ENCODE results near the gene DAAM2.

The DAAM2 gene

GRCh38 chr6:39904946-39905639, 112.9 kb downstream of the DAAM2 start:
- intact Hi-C loops (cut with DNase I; ENCODE audit: low total_unique reads) = loop anchor here (10.0 kb wide), 1 partner anchor 400 kb away; no protein-coding TSS in a partner anchor
- TF ChIP-seq CTCF (IDR thresholded peaks at IDR 0.05) = no peak
- Histone ChIP-seq H3K4me1 (peaks cover 0 to 11% (median 5%) of the 10 kb centered on the region in 4 donors), H3K4me3 (no peak overlapping the region), H3K9me3 (no peaks in the 10 kb centered on the region), H3K27ac (peak overlapping the region in 1 of 2 donors; percentile 33), H3K36me3 (peaks cover 42 to 81% (median 56%) of the 10 kb centered on the region in 3 donors), H3K27me3 (no peaks in the 10 kb centered on the region)
- DNase-seq = peak in 1 of 2 donors; percentile 42

GRCh38 chr6:39905640-39905975, 113.4 kb downstream of the DAAM2 start:
- intact Hi-C loops (cut with DNase I; ENCODE audit: low total_unique reads) = loop anchor here (10.0 kb wide), 1 partner anchor 399 kb away; no protein-coding TSS in a partner anchor
- Histone ChIP-seq H3K27me3 (no peaks in the 10 kb centered on the region), H3K36me3 (peaks cover 38 to 81% (median 51%) of the 10 kb centered on the region in 3 donors), H3K9me3 (no peaks in the 10 kb centered on the region), H3K4me1 (peaks cover 0 to 11% (median 5%) of the 10 kb centered on the region in 4 donors), H3K4me3 (no peak overlapping the region), H3K27ac (peak overlapping the region; percentile 31 to 33)
- TF ChIP-seq CTCF (IDR thresholded peaks at IDR 0.05) = no peak
- DNase-seq = peak in 1 of 2 donors; percentile 48

- peaks cover 0 to 11% (median 5%) of the 10 kb centered on the region in 4 donors for H3K4me1 ChIP-seq
- peaks cover 33 to 81% (median 47%) of the 10 kb centered on the region in 3 donors for H3K36me3 ChIP-seq
- TF ChIP-seq CTCF (IDR thresholded peaks at IDR 0.05) = no peak
- H3K27me3 ChIP-seq = no peaks in the 10 kb centered on the region
- peak overlapping the region; percentile 33 for H3K27ac ChIP-seq
- no peak overlapping the region for H3K4me3 ChIP-seq
- no peaks in the 10 kb centered on the region for H3K9me3 ChIP-seq
- peak in 1 of 2 donors; percentile 64 for DNase-seq
- intact Hi-C loops (cut with DNase I; ENCODE audit: low total_unique reads) = loop anchor here (10.0 kb wide), 1 partner anchor 398 kb away; no protein-coding TSS in a partner anchor
Measured at GRCh38 chr6:39906318-39906761, 114.2 kb downstream of the DAAM2 start.

GRCh38 chr6:39907871-39908575, 115.8 kb downstream of the DAAM2 start:
- intact Hi-C loops (cut with DNase I; ENCODE audit: low total_unique reads) = loop anchor here (10.0 kb wide), 1 partner anchor 397 kb away; no protein-coding TSS in a partner anchor
- Histone ChIP-seq H3K36me3 (peaks cover 39 to 81% (median 49%) of the 10 kb centered on the region in 3 donors), H3K9me3 (no peaks in the 10 kb centered on the region), H3K4me3 (no peak overlapping the region), H3K27ac (no peak overlapping the region), H3K27me3 (no peaks in the 10 kb centered on the region), H3K4me1 (peaks cover 0 to 11% (median 5%) of the 10 kb centered on the region in 4 donors)
- no peak for TF ChIP-seq CTCF (IDR thresholded peaks at IDR 0.05)
- peak in 1 of 2 donors; percentile 31 for DNase-seq

GRCh38 chr6:39908838-39909583, 116.8 kb downstream of the DAAM2 start:
- TF ChIP-seq CTCF (IDR thresholded peaks at IDR 0.05) = no peak
- intact Hi-C loops (cut with DNase I; ENCODE audit: low total_unique reads) = loop anchor here (10.0 kb wide), 1 partner anchor 396 kb away; no protein-coding TSS in a partner anchor
- DNase-seq = peak in 1 of 2 donors; percentile 50
- peaks cover 0 to 11% (median 5%) of the 10 kb centered on the region in 4 donors for H3K4me1 ChIP-seq
- peaks cover 49 to 81% (median 51%) of the 10 kb centered on the region in 3 donors for H3K36me3 ChIP-seq
- no peaks in the 10 kb centered on the region for H3K27me3 ChIP-seq
- no peak overlapping the region for H3K4me3 ChIP-seq
- no peaks in the 10 kb centered on the region for H3K9me3 ChIP-seq
- no peak overlapping the region for H3K27ac ChIP-seq

Measured in tibial artery (tissue), 4 donors.